NCI-H82 treated with DMSO at 0.1 percent for 48 hours (cell line): ENCODE results near the gene RBBP7.

ENCODE experiments used
- DNase-seq: peaks from one replicate; lab custom pipeline; 2025; ENCODE audit not compliant: unreplicated experiment; lab: John Stamatoyannopoulos, UW

Gene RBBP7

GRCh38 chrX:16827225-16827624 lies 42.9 kb downstream of the RBBP7 start:
- no peak for DNase-seq

GRCh38 chrX:16826207-16826606 lies 44.0 kb downstream of the RBBP7 start:
- DNase-seq = no peak

- no peak for DNase-seq
These were observed 44.7 kb downstream of the RBBP7 start for GRCh38 chrX:16825264-16826035.

DNA sequence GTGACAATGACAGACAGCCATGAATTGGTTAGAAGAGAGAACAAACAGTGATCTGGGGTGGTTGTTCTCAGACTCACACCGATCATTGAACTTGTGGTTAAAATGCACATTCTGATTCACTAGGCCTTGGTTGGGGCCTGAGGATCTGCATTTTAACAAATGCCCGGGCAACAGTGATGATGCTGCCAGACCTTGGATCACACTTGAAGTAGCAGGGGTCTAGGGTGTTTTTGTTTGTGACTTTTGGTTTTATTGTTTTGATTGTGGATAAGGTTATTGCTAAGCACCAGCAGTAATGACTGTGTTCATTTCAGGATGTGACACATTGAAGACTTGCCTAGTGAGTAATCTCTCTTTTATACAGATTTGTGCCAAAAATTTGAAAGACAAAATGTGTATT lies 47.4 kb downstream of the RBBP7 start:
- DNase-seq = no peak

- no peak for DNase-seq
These were observed 50.5 kb downstream of the RBBP7 start for GRCh38 chrX:16819634-16820033.

DNA sequence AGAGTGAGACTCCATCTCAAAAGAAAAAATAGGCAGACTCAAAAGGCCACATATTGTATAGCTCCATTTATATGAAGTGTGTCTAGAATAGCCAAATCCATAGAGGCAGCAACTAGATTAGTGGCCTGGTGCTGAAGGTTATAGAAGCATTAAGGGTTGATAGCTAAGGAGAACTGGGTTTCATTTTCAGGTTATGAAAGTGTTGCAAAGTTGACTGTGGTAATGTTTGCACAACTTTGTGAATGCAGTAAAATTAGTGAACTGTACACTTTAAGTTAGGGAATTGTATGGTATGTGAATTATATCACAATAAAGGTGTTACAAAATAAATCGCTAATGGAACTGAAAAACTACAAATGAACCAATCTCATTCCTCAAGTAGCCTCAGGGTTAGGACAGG lies 55.6 kb downstream of the RBBP7 start:
- no peak for DNase-seq

- DNase-seq = no peak
These were observed 62.1 kb downstream of the RBBP7 start for GRCh38 chrX:16807976-16808542.

DNA sequence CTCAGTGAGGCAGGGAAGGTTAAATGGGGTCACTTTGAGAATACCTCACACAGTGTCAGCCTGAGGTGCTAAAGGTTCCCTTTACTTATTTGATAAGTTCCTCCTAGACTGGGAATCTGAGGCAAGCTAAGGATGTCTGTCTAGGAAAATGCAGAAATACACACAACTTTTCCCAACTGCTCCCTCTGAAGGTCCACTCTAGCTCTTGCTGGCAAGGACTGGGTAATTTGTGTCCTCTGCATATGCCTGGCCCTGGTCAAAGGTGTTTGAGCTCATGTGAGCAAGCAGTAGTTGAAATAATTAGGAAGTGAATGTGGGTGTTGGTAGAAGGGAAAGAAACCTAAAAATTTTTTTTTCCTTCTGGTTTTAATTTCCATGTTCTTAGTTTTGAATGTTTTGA lies 62.6 kb downstream of the RBBP7 start:
- no peak for DNase-seq

- no peak for DNase-seq
These were observed 65.2 kb downstream of the RBBP7 start for GRCh38 chrX:16804923-16805464.

GRCh38 chrX:16797841-16798240 lies 72.3 kb downstream of the RBBP7 start:
- DNase-seq = no peak

- no peak for DNase-seq
These were observed 72.8 kb downstream of the RBBP7 start for GRCh38 chrX:16797358-16797757.

DNA sequence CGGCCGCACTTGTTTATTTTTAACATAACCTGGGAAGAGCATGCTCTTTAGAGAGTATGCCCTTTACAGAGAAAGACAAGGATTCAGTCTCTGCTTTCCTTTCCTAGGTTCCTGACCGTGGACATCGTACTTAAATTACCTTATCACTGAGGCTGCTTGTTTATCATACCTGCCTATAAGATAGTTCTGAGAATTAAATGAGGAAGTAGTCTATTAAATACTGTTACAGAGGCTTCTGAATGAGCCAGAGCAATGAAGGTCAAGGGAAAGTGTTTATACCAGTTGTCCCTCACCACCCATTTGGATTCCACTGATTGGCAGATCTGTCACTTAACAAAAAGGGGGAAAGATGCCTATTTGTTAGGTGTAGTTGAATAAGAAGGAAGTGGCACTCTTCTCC lies 73.9 kb downstream of the RBBP7 start:
- DNase-seq = no peak
